Measurements from ENCODE around the gene MPST.
A peak's percentile ranks its signal among the peaks of the same experiment; 100 is the strongest.

Gene MPST

DNA sequence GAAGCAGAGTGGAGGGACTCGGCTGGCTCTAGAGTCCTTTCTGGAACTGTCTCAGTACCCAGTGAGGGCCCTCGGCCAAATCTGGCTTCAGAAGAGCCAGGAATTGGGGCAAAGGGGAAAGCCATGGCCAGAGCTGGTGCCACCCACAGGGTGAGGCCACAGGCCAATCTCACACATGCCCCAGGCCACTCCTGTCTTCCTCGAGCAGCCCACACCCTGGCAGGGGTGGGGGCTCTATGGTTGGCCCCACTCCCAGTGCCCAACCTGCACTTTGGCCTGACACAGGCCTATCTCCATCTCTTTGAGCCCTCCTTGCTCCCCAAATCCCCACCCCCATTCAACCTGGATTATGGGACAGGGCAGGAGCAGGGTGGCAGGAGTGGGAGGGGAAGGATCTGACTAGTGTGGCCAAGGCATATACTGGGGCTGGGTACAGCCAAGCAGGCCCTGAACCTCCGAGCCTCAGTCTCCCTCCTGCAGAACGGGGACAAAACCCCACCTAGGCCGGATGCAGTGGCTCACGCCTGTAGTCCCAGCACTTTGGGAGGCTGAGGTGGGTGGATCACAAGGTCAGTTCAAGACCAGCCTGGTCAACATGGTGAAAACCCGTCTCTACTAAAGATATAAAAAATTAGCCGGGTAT lies 7.2 kb upstream of the MPST start:
- FAIRE-seq (no peak), DNase-seq (ENCODE audit: insufficient read length, low spot score) (no peak)
- TF ChIP-seq POLR2A (IDR thresholded peaks at IDR 0.05; ENCODE audit: low read depth, low read length) (no peak), PAX5 (IDR thresholded peaks at IDR 0.05; ENCODE audit: insufficient read depth, low read length, severe bottlenecking) (no peak), TAF1 (IDR thresholded peaks at IDR 0.05; ENCODE audit: low read depth, low read length) (no peak), POLR2AphosphoS5 (IDR thresholded peaks at IDR 0.05; ENCODE audit: low read depth, low read length) (no peak), SPI1 (IDR thresholded peaks at IDR 0.05; ENCODE audit: low read depth, low read length) (no peak), POU2F2 (IDR thresholded peaks at IDR 0.05; ENCODE audit: low read depth, low read length) (no peak)

GRCh38 chr22:37012956-37013355 lies 6.6 kb upstream of the MPST start:
- FAIRE-seq (no peak), DNase-seq (ENCODE audit: insufficient read length, low spot score) (no peak)
- TF ChIP-seq PAX5 (IDR thresholded peaks at IDR 0.05; ENCODE audit: insufficient read depth, low read length, severe bottlenecking): no peak
- no peak for TF ChIP-seq POLR2AphosphoS5 (IDR thresholded peaks at IDR 0.05; ENCODE audit: low read depth, low read length)
- TF ChIP-seq TAF1 (IDR thresholded peaks at IDR 0.05; ENCODE audit: low read depth, low read length): no peak
- TF ChIP-seq POLR2A (IDR thresholded peaks at IDR 0.05; ENCODE audit: low read depth, low read length): no peak
- no peak for TF ChIP-seq SPI1 (IDR thresholded peaks at IDR 0.05; ENCODE audit: low read depth, low read length)
- no peak for TF ChIP-seq POU2F2 (IDR thresholded peaks at IDR 0.05; ENCODE audit: low read depth, low read length)

DNA sequence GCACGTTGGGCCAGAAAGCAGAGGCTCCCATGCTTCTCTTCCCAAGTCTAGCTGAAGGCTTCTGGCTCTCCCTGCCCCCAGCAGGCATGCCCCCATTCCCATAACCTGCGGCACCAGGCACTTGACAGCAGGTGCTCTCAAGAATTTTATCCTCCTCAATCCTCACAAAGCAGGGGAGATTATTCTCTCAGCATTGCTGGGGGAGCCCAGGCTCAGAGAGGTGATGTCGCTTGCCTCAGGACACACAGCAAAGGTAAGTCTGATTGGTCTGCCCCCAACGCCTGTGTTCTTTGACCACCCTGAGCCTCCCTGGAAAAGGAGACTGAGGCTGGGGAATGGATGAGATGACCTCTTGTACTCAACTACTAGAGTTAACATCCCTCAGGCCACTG lies 5.1 kb upstream of the MPST start:
- FAIRE-seq (no peak), DNase-seq (ENCODE audit: insufficient read length, low spot score) (no peak)
- TF ChIP-seq TAF1 (IDR thresholded peaks at IDR 0.05; ENCODE audit: low read depth, low read length): no peak
- no peak for TF ChIP-seq POU2F2 (IDR thresholded peaks at IDR 0.05; ENCODE audit: low read depth, low read length)
- no peak for TF ChIP-seq SPI1 (IDR thresholded peaks at IDR 0.05; ENCODE audit: low read depth, low read length)
- TF ChIP-seq POLR2A (IDR thresholded peaks at IDR 0.05; ENCODE audit: low read depth, low read length): no peak
- TF ChIP-seq PAX5 (IDR thresholded peaks at IDR 0.05; ENCODE audit: insufficient read depth, low read length, severe bottlenecking): no peak
- no peak for TF ChIP-seq POLR2AphosphoS5 (IDR thresholded peaks at IDR 0.05; ENCODE audit: low read depth, low read length)

- TF ChIP-seq POLR2A (IDR thresholded peaks at IDR 0.05; ENCODE audit: low read depth, low read length) (no peak), POU2F2 (IDR thresholded peaks at IDR 0.05; ENCODE audit: low read depth, low read length) (no peak), POLR2AphosphoS5 (IDR thresholded peaks at IDR 0.05; ENCODE audit: low read depth, low read length) (no peak), TAF1 (IDR thresholded peaks at IDR 0.05; ENCODE audit: low read depth, low read length) (no peak), PAX5 (IDR thresholded peaks at IDR 0.05; ENCODE audit: insufficient read depth, low read length, severe bottlenecking) (no peak), SPI1 (IDR thresholded peaks at IDR 0.05; ENCODE audit: low read depth, low read length) (no peak)
- FAIRE-seq: no peak
- no peak for DNase-seq (ENCODE audit: insufficient read length, low spot score)
These were observed 4.5 kb upstream of the MPST start for GRCh38 chr22:37014835-37015586.

DNA sequence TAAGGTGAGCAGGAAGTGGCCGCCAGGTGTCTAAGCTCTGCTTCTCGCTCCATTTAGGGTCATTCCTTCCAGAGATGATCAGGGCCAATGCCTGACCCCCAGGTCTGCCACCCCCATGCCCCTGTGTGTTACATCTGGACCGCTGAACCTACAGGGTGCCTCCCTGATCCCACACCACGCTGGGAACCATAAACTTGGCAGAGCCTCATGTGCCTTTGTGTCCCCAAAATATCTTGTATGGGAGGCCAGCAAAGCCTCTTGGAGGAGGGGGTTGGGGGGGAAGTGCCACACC lies 4.0 kb upstream of the MPST start:
- no peak for TF ChIP-seq POLR2AphosphoS5 (IDR thresholded peaks at IDR 0.05; ENCODE audit: low read depth, low read length)
- TF ChIP-seq POLR2A (IDR thresholded peaks at IDR 0.05; ENCODE audit: low read depth, low read length): no peak
- TF ChIP-seq PAX5 (IDR thresholded peaks at IDR 0.05; ENCODE audit: insufficient read depth, low read length, severe bottlenecking): no peak
- TF ChIP-seq SPI1 (IDR thresholded peaks at IDR 0.05; ENCODE audit: low read depth, low read length): no peak
- TF ChIP-seq POU2F2 (IDR thresholded peaks at IDR 0.05; ENCODE audit: low read depth, low read length): no peak
- no peak for TF ChIP-seq TAF1 (IDR thresholded peaks at IDR 0.05; ENCODE audit: low read depth, low read length)
- DNase-seq (ENCODE audit: insufficient read length, low spot score): no peak
- FAIRE-seq: no peak

DNA sequence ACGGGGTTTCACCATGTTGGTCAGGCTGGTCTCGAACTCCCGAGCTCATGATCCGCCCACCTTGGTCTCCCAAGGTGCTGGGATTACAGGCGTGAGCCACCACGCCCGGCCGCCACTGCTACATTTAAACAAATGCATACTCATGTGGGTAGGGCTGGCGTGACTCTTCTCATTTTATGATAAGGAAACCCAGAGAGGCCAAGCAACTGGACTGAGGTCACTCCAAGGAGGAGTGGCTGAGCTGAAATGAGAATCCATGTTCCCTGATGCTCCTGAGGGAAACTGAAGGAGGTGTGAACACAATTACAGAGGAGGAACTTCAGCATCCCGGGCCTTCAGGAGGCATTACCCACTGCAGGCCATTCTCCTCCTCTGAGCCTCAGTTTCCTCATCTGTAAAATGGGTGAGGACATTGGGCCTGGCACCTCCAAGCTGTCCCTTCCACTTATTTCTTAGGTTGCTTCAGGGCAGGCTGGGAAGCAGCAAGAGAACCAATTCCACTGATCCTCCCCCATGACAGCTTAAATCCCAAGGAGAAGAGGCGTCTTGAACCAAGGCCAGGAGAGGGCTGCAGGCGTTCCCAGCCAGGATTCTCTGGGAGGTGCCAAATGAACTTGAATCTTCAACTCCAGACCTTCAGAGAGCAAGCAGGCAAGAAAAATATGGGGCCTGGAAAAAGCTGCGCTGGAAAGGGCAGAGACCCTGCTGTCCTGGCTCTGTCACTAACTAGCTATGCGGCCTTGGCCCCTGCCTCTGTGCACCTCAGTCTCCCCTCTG lies 3.2 kb upstream of the MPST start:
- TF ChIP-seq PAX5 (IDR thresholded peaks at IDR 0.05; ENCODE audit: insufficient read depth, low read length, severe bottlenecking) (no peak), SPI1 (IDR thresholded peaks at IDR 0.05; ENCODE audit: low read depth, low read length) (no peak), POU2F2 (IDR thresholded peaks at IDR 0.05; ENCODE audit: low read depth, low read length) (no peak), POLR2AphosphoS5 (IDR thresholded peaks at IDR 0.05; ENCODE audit: low read depth, low read length) (no peak), POLR2A (IDR thresholded peaks at IDR 0.05; ENCODE audit: low read depth, low read length) (no peak), TAF1 (IDR thresholded peaks at IDR 0.05; ENCODE audit: low read depth, low read length) (no peak)
- FAIRE-seq (no peak), DNase-seq (ENCODE audit: insufficient read length, low spot score) (no peak)

DNA sequence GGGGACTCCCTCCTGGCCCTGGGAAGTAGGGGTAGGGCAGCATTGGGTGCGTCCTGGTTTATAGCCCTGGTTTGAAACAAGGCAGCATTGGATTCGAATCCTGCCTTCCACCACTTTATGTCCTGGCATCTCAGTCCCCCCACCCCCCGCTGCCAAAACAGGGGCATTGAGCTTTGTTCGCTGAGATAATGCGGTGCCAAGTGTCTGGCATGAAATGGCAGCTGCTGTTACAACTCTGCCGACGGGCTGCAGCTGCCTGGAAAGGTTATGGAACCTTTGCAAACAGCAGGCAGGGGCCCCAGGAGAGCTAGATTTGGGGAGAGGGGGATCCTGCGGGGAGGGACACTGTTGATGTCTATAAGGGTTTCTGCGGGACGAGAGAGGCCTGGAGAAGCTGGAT lies 2.2 kb upstream of the MPST start:
- DNase-seq (ENCODE audit: insufficient read length, low spot score) (no peak), FAIRE-seq (no peak)
- no peak for TF ChIP-seq TAF1 (IDR thresholded peaks at IDR 0.05; ENCODE audit: low read depth, low read length)
- no peak for TF ChIP-seq POLR2AphosphoS5 (IDR thresholded peaks at IDR 0.05; ENCODE audit: low read depth, low read length)
- no peak for TF ChIP-seq POLR2A (IDR thresholded peaks at IDR 0.05; ENCODE audit: low read depth, low read length)
- no peak for TF ChIP-seq PAX5 (IDR thresholded peaks at IDR 0.05; ENCODE audit: insufficient read depth, low read length, severe bottlenecking)
- no peak for TF ChIP-seq SPI1 (IDR thresholded peaks at IDR 0.05; ENCODE audit: low read depth, low read length)
- no peak for TF ChIP-seq POU2F2 (IDR thresholded peaks at IDR 0.05; ENCODE audit: low read depth, low read length)

- FAIRE-seq (peak; percentile 43), DNase-seq (ENCODE audit: insufficient read length, low spot score) (no peak)
- TF ChIP-seq SPI1 (IDR thresholded peaks at IDR 0.05; ENCODE audit: low read depth, low read length): no peak
- TF ChIP-seq POU2F2 (IDR thresholded peaks at IDR 0.05; ENCODE audit: low read depth, low read length): no peak
- no peak for TF ChIP-seq POLR2A (IDR thresholded peaks at IDR 0.05; ENCODE audit: low read depth, low read length)
- no peak for TF ChIP-seq POLR2AphosphoS5 (IDR thresholded peaks at IDR 0.05; ENCODE audit: low read depth, low read length)
- no peak for TF ChIP-seq TAF1 (IDR thresholded peaks at IDR 0.05; ENCODE audit: low read depth, low read length)
- no peak for TF ChIP-seq PAX5 (IDR thresholded peaks at IDR 0.05; ENCODE audit: insufficient read depth, low read length, severe bottlenecking)
These were observed 1.3 kb upstream of the MPST start for GRCh38 chr22:37018086-37018814.

All from GM12891 (cell line).